Measurements from ENCODE around the gene ASIC2.

Gene ASIC2

DNA sequence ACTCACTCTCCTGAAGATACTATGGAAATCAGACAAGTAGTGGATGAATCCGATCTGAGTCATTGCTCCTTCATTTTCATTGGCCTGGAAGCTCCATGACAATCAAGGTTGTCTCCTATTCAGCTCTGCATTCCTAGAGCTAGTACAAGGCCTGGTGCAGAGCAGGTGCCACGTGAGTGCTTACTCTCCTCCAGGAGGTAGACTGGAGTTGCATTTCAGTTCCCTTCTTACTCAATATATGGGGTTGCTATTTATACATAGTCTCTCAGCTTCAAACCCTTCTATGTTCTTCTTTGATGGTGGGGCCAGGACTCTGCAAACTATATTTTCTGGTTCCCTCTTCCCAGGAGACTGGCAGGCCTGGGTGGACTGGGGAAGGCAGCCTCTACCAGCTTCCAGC lies 148.3 kb downstream of the ASIC2 start:
- TF ChIP-seq CTCF (IDR thresholded peaks at IDR 0.05; ENCODE audit: low read depth, low read length, missing control alignments), result no peak
- DNase-seq (ENCODE audit: extremely low read depth, low read depth), result no peak
- H3K4me3 ChIP-seq (replicated peaks; ENCODE audit: low read depth, low read length), result no peak overlapping the region

DNA sequence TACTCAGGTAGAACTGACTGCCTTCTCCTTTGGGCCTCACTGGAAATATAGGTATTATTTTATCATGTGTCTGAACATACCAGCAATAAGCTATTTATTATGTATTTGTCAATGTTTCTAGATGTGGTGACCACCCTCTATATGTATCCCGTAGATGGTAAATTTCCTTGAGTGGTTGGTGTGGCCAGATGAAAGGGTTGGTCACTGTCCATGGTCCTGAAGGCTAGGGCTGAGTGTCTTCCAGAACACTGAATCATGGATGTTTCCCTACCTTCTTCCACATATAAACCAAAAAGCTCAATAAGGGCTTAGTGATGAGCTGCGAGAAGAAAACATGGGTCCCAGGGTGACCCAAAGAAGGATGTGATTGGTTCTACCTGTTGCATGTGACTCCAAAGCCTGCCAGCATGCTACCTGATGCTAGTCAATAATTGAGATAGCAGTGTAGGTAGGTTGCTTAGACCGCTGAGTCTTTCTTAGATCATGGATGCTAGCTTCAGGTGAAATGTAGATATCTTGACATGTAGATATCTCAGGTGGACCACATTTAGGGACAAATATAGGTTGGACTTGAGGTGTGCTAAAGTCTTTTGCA lies 150.3 kb downstream of the ASIC2 start:
- no peak for TF ChIP-seq CTCF (IDR thresholded peaks at IDR 0.05; ENCODE audit: low read depth, low read length, missing control alignments)
- DNase-seq (ENCODE audit: extremely low read depth, low read depth), result peak; percentile 9
- H3K4me3 ChIP-seq (replicated peaks; ENCODE audit: low read depth, low read length), result no peak overlapping the region

DNA sequence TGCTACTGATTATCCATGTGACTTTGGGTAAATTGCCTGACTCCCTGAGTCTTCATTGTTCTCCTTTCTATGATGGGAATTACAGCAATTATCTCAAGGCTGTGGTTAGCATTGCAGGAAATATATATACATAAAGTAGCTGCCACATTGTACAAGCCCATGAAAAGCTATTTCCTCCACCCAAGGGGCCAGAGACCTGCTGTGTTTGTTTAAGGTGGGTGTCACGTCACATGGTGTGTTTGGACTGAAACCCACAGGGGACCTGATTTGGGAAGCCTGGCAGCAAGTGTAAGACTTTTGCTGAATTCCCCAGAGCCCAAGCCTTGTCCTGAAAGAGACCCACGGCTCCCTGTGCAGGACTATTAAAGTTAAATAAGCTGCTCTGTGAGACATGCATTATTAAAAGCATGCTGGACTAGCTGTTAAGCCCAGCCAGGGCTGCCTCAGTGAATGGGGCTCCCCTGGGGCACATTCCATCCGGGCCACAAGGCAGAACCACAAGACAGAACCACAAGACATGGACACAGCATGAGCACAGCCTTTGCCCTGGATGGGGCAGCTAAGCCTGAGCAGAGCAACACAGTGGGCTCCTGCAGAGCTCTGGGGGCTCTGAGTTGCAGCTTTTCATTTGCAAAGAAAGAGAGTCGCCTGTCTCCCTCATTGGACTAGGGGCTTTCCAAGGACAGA lies 152.5 kb downstream of the ASIC2 start:
- no peak for DNase-seq (ENCODE audit: extremely low read depth, low read depth)
- H3K4me3 ChIP-seq (replicated peaks; ENCODE audit: low read depth, low read length), result no peak overlapping the region
- TF ChIP-seq CTCF (IDR thresholded peaks at IDR 0.05; ENCODE audit: low read depth, low read length, missing control alignments), result no peak

DNA sequence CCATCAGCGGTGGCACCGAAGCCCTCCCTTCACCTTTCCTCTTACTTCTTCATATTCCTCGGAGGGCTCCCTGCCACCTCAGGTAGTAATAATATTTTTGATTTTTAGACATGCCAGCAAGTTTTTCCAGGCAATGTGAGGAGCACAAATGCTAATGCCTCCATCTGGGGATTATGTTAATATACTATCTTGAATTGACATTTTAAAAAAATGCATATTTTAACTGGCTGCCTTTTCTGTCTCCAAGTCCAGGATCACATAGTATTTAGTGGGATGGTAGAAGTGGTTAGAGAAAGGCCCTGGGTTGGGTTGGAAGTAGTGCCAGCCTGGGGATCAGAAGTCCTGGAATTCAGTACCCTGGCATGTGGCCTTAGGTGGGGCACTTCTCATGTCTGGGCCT lies 154.5 kb downstream of the ASIC2 start:
- no peak overlapping the region for H3K4me3 ChIP-seq (replicated peaks; ENCODE audit: low read depth, low read length)
- DNase-seq (ENCODE audit: extremely low read depth, low read depth), result no peak
- TF ChIP-seq CTCF (IDR thresholded peaks at IDR 0.05; ENCODE audit: low read depth, low read length, missing control alignments), result no peak

GRCh38 chr17:33137426-33137825 lies 155.7 kb downstream of the ASIC2 start:
- no peak for TF ChIP-seq CTCF (IDR thresholded peaks at IDR 0.05; ENCODE audit: low read depth, low read length, missing control alignments)
- H3K4me3 ChIP-seq (replicated peaks; ENCODE audit: low read depth, low read length), result no peak overlapping the region
- DNase-seq (ENCODE audit: extremely low read depth, low read depth), result no peak

DNA sequence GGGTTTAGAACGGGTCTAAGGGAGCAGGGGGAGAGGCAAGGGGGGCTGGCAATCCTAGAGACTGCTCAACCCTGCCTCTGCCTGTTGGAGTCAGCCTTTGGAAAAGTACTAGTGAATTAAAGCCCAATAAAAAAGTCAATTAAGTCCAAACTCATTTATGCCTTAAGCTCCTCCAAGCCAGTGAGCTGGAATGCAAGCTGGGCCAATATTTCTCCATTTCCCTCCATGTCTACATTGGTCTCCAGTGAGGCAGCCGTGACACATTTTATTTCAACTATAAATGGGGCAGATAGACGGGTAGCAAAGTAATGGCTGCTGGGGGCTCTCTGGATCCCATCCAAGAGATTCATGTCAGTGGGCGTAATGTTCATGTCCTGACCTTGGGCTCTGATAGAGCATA lies 157.4 kb downstream of the ASIC2 start:
- no peak overlapping the region for H3K4me3 ChIP-seq (replicated peaks; ENCODE audit: low read depth, low read length)
- DNase-seq (ENCODE audit: extremely low read depth, low read depth), result no peak
- no peak for TF ChIP-seq CTCF (IDR thresholded peaks at IDR 0.05; ENCODE audit: low read depth, low read length, missing control alignments)
